H1 (cell line): ENCODE data around the gene FAM222B. TPM values are rescaled to one million over a fixed set of nuclear protein-coding genes. Genes with fewer than 3 reads are reported as not detected.
"Not testable (repeated sequence)": the region's sequence is repeated elsewhere in the genome, so short reads cannot be mapped to it uniquely, and the experiment has no call there.

Source experiments
- CTCF ChIA-PET: fragments of 300-600 bp; sonication (Branson Sonifier 250); formaldehyde crosslinking; loops from one replicate; lab custom pipeline; 2021; ENCODE audit not compliant: partially characterized antibody; lab: Charles Lee
- POLR2A ChIA-PET: fragments of 300-600 bp; sonication (Branson Sonifier 250); formaldehyde crosslinking; loops from one replicate; lab custom pipeline; 2021; ENCODE audit warnings: inconsistent platforms; ENCODE audit not compliant: partially characterized antibody; lab: Charles Lee
- DNase-seq, 2 experiments: peaks; one replicate each; pipeline versions ENCODE4 v3.0.0 to v3.0.0-alpha.2; 2010 to 2022; ENCODE audit warnings: low spot score in 2 of 2, low read depth in 1 of 2, mixed read lengths in 1 of 2
- FAIRE-seq: peaks from 2 replicates; lab custom pipeline; 2011; peaks lifted over from hg19 to GRCh38; lab: Jason Lieb, UNC
- H2AFZ ChIP-seq: 2 replicates; pipeline ENCODE4 v1.8.1; 2012; ENCODE audit warnings: low read length, inconsistent platforms
- H2AK5ac ChIP-seq: 2 replicates; pipeline ENCODE4 v1.6.1; 2013; ENCODE audit warnings: low read depth, low read length
- H2BK120ac ChIP-seq: replicated peaks from 2 replicates; pipeline ENCODE3; 2013; ENCODE audit warnings: low read depth, low read length, inconsistent platforms
- H2BK12ac ChIP-seq: 2 replicates; pipeline ENCODE4 v1.6.1; 2013; ENCODE audit warnings: low read depth, low read length
- H2BK15ac ChIP-seq: 2 replicates; pipeline ENCODE4 v1.6.1; 2013; ENCODE audit warnings: low read length
- H2BK20ac ChIP-seq: 2 replicates; pipeline ENCODE4 v1.6.1; 2013; ENCODE audit warnings: low read length
- H2BK5ac ChIP-seq: 2 replicates; pipeline ENCODE4 v1.6.1; 2013; ENCODE audit warnings: low read depth, low read length
- H3K14ac ChIP-seq: 2 replicates; pipeline ENCODE4 v1.6.1; 2013; ENCODE audit warnings: inconsistent platforms; ENCODE audit not compliant: insufficient read length
- H3K18ac ChIP-seq: 2 replicates; pipeline ENCODE4 v1.6.1; 2013; ENCODE audit warnings: low read length; ENCODE audit errors: extremely low read depth
- H3K23ac ChIP-seq: 2 replicates; pipeline ENCODE4 v1.6.1; 2013; ENCODE audit warnings: inconsistent platforms; ENCODE audit not compliant: insufficient read length
- H3K23me2 ChIP-seq: 2 replicates; pipeline ENCODE4 v1.6.1; 2013; ENCODE audit warnings: low read depth, low read length
- H3K27ac ChIP-seq: 2 replicates; pipeline ENCODE4 v1.6.1; 2011; ENCODE audit warnings: low read depth, low read length, inconsistent platforms
- H3K27me3 ChIP-seq, 4 experiments: replicated peaks in 1 of 4; 1 replicate in 1 of 4; 2 replicates in 3 of 4; pipeline versions ENCODE4 v1.6.1 to v1.8.1; 2011 to 2013; ENCODE audit warnings: low read length in 3 of 4, mild to moderate bottlenecking in 3 of 4, inconsistent platforms in 2 of 4, mixed read lengths in 2 of 4, moderate library complexity in 1 of 4; ENCODE audit not compliant: control insufficient read depth in 3 of 4, insufficient read depth in 3 of 4; ENCODE audit errors: extremely low read depth in 1 of 4
- H3K36me3 ChIP-seq, 4 experiments: 2 replicates each; pipeline versions ENCODE4 v1.6.1 to v1.8.1; 2011 to 2013; ENCODE audit warnings: mild to moderate bottlenecking in 4 of 4, low read length in 3 of 4, moderate library complexity in 2 of 4, control low read depth in 1 of 4, inconsistent platforms in 1 of 4; ENCODE audit not compliant: insufficient read depth in 4 of 4, control insufficient read depth in 2 of 4
- H3K4ac ChIP-seq: replicated peaks from 2 replicates; pipeline ENCODE3; 2013; ENCODE audit warnings: low read length, low read depth, mixed read lengths, inconsistent platforms; ENCODE audit not compliant: insufficient read length
- H3K4me1 ChIP-seq, 4 experiments: replicated peaks in 1 of 4; 1 replicate in 1 of 4; 2 replicates in 3 of 4; pipeline versions ENCODE4 v1.6.1 to v1.8.1; 2011 to 2013; ENCODE audit warnings: low read length in 3 of 4, inconsistent platforms in 2 of 4, mixed read lengths in 1 of 4; ENCODE audit not compliant: insufficient read depth in 4 of 4, control insufficient read depth in 3 of 4
- H3K4me2 ChIP-seq, 2 experiments: 2 replicates each; pipeline versions ENCODE4 v1.6.1 to v1.8.1; 2011 to 2013; ENCODE audit warnings: low read depth in 2 of 2, low read length in 2 of 2, control low read depth in 1 of 2, inconsistent platforms in 1 of 2, mild to moderate bottlenecking in 1 of 2; ENCODE audit not compliant: insufficient read depth in 1 of 2
- H3K4me3 ChIP-seq, 4 experiments: fragments of 200-600, 300-600 bp in 1 of 4; sonication (generic), shearing (Covaris generic), sonication (Bioruptor Twin) in 1 of 4; 2 replicates each; pipeline versions ENCODE4 v1.5.1 to v1.8.1; 2011 to 2016; ENCODE audit warnings: low read length in 4 of 4, low read depth in 3 of 4, control low read depth in 2 of 4, inconsistent platforms in 2 of 4, mild to moderate bottlenecking in 2 of 4, mixed read lengths in 1 of 4, moderate library complexity in 1 of 4; ENCODE audit not compliant: insufficient read depth in 2 of 4; ENCODE audit errors: extremely low read depth in 1 of 4
- H3K56ac ChIP-seq: replicated peaks from 2 replicates; pipeline ENCODE3; 2013; ENCODE audit warnings: low read depth, mild to moderate bottlenecking, mixed read lengths, low read length, inconsistent platforms; ENCODE audit not compliant: insufficient read length
- H3K79me1 ChIP-seq: 2 replicates; pipeline ENCODE4 v1.6.1; 2013; ENCODE audit warnings: low read depth, low read length, control low read depth
- H3K79me2 ChIP-seq, 2 experiments: 2 replicates each; pipeline versions ENCODE4 v1.6.1 to v1.8.1; 2012 to 2013; ENCODE audit warnings: low read length in 2 of 2, mild to moderate bottlenecking in 2 of 2, inconsistent platforms in 1 of 2; ENCODE audit not compliant: insufficient read depth in 2 of 2, control insufficient read depth in 1 of 2
- H3K9ac ChIP-seq, 4 experiments: replicated peaks in 1 of 4; 1 replicate in 1 of 4; 2 replicates in 3 of 4; pipeline versions ENCODE4 v1.6.1 to v1.8.1; 2011 to 2013; ENCODE audit warnings: low read depth in 3 of 4, low read length in 3 of 4, control low read depth in 2 of 4, mild to moderate bottlenecking in 2 of 4, moderate library complexity in 2 of 4, inconsistent platforms in 1 of 4; ENCODE audit errors: extremely low read depth in 1 of 4
- H3K9me3 ChIP-seq, 2 experiments: 2 replicates each; pipeline versions ENCODE4 v1.6.1 to v1.8.1; 2012 to 2013; ENCODE audit warnings: mild to moderate bottlenecking in 2 of 2, moderate library complexity in 2 of 2, control low read depth in 1 of 2, inconsistent platforms in 1 of 2, low read depth in 1 of 2, low read length in 1 of 2, mixed read lengths in 1 of 2; ENCODE audit not compliant: insufficient read depth in 2 of 2
- H4K20me1 ChIP-seq, 2 experiments: replicated peaks in 1 of 2; 2 replicates each; pipeline versions ENCODE3 to v1.8.1; 2011 to 2013; ENCODE audit warnings: inconsistent platforms in 2 of 2, low read length in 2 of 2, mild to moderate bottlenecking in 1 of 2; ENCODE audit not compliant: insufficient read depth in 2 of 2, control insufficient read depth in 1 of 2
- H4K5ac ChIP-seq: 2 replicates; pipeline ENCODE4 v1.6.1; 2013; ENCODE audit warnings: low read length, low read depth, mixed read lengths, inconsistent platforms; ENCODE audit not compliant: insufficient read length
- H4K8ac ChIP-seq: 2 replicates; pipeline ENCODE4 v1.8.0; 2013; ENCODE audit warnings: mild to moderate bottlenecking, moderate library complexity, low read length, inconsistent platforms; ENCODE audit not compliant: insufficient read depth; ENCODE audit errors: extremely low read depth
- H4K91ac ChIP-seq: replicated peaks from 2 replicates; pipeline ENCODE3; 2013; ENCODE audit warnings: low read length, mixed read lengths, inconsistent platforms; ENCODE audit not compliant: insufficient read length
- CEBPB ChIP-seq: IDR thresholded peaks from 2 replicates; pipeline ENCODE4 v1.6.1; 2012; ENCODE audit warnings: low read depth, low read length
- WGBS, 2 experiments: shearing (Covaris generic) in 1 of 2; methylation state at CpG; one replicate each; pipeline versions ENCODE4 v1.1.6 to v1.1.7; 2013 to 2015; ENCODE audit warnings: low lambda C conversion rate in 2 of 2, mixed read lengths in 2 of 2, inconsistent platforms in 1 of 2, low coverage in 1 of 2, missing lambda C conversion rate in 1 of 2; ENCODE audit not compliant: insufficient replicate concordance in 2 of 2, insufficient coverage in 1 of 2, insufficient read length in 1 of 2; ENCODE audit errors: extremely low coverage in 1 of 2, missing lambda C conversion rate in 1 of 2; 5-methylcytosine and 5-hydroxymethylcytosine counted together
- polyA plus RNA-seq, 7 experiments: library from polyadenylated mRNA; depleted of rRNA in 3 of 7; stranded (reverse) in 5 of 7; unstranded in 2 of 7; fragments of >200 nt in 5 of 7; fragments of 200-250 nt in 2 of 7; gene quantifications; 1 replicate in 5 of 7; 2 replicates in 1 of 7; 4 replicates in 1 of 7; pipeline versions ENCODE4 v1.2.1 to v1.2.3, GENCODE V29; 2011 to 2013; ENCODE audit warnings: missing spikeins in 2 of 7, mixed read lengths in 2 of 7
- total RNA-seq: library from RNA; stranded (reverse); fragmentation: NEBNext Ultra II Directional; extraction: Animal tissue kit (Norgen Biotek cat#: 25700); gene quantifications from 2 replicates; pipeline ENCODE4 v1.2.1, GENCODE V29; 2021

Gene FAM222B
- total and polyA plus RNA-seq, 2 of the 8 experiments (the other 6 are each of a cell fraction or from before 2014, with no cell fraction given) = 42.1 to 81.7 TPM

- WGBS, 2 experiments = 85% methylated on average over 5 of the region's 6 CpGs; no CpG with 5 or more reads in 1 of the 2 experiments
- not testable (repeated sequence) for H4K5ac ChIP-seq, H2BK12ac ChIP-seq, H3K14ac ChIP-seq, H3K56ac ChIP-seq, H3K4me2 ChIP-seq, H4K20me1 ChIP-seq, H2AK5ac ChIP-seq, H3K9me3 ChIP-seq, H4K91ac ChIP-seq, H3K9ac ChIP-seq, H3K4ac ChIP-seq, H3K23ac ChIP-seq, H2BK20ac ChIP-seq, H2BK120ac ChIP-seq, H3K79me1 ChIP-seq
- POLR2A ChIA-PET = interaction anchor here (1.0 kb wide), 1 partner anchor 173 kb away, joined by 3 read pairs; no protein-coding TSS in a partner anchor
- CTCF ChIA-PET = interaction anchor here (0.9 to 5.7 kb wide), 4 partner anchors 25 to 147 kb away, joined by 4 to 73 read pairs (median 17); partner anchors contain the start of gene DHRS13
- TF ChIP-seq CEBPB = peak; percentile 21; the same call in 1 of the 2 replicates
- TF ChIP-seq, all 59 proteins: peak for 1; not testable (repeated sequence) for 58
- H3K23me2 ChIP-seq, H2BK5ac ChIP-seq, H2AFZ ChIP-seq, H2BK15ac ChIP-seq, H3K27ac ChIP-seq, H3K4me1 ChIP-seq, FAIRE-seq, H3K18ac ChIP-seq, DNase-seq, H4K8ac ChIP-seq, H3K79me2 ChIP-seq, H3K27me3 ChIP-seq, H3K4me3 ChIP-seq: not testable (repeated sequence)
- peaks cover 9 to 27% (median 19%) of the 10 kb centered on the region in 4 experiments; a peak in 6 of 8 replicates for H3K36me3 ChIP-seq
Measured at GRCh38 chr17:28877150-28877711, 34.6 kb upstream of the FAM222B start.
